ENCODE results near the gene MAS1.
"Not testable (repeated sequence)": the region's sequence is repeated elsewhere in the genome, so short reads cannot be mapped to it uniquely, and the experiment has no call there.

Gene MAS1

GRCh38 chr6:159890792-159891191, at the start of gene MAS1:
MAS1 (plus strand) TSS chr6:159890988; CDS start chr6:159906956, 15,968 bp downstream.
- no peak for DNase-seq (ENCODE audit: low read depth in 2 of 2)

GRCh38 chr6:159842035-159842434, 48.8 kb upstream of the MAS1 start:
- DNase-seq (ENCODE audit: low read depth in 2 of 2) = no peak

GRCh38 chr6:159844737-159845645, 45.8 kb upstream of the MAS1 start:
- DNase-seq (ENCODE audit: low read depth in 2 of 2) = no peak

GRCh38 chr6:159848552-159848951, 42.2 kb upstream of the MAS1 start:
- DNase-seq (ENCODE audit: low read depth in 2 of 2) = not testable (repeated sequence)

GRCh38 chr6:159849851-159850250, 40.9 kb upstream of the MAS1 start:
- DNase-seq (ENCODE audit: low read depth in 2 of 2) = not testable (repeated sequence)

GRCh38 chr6:159852877-159853276, 37.9 kb upstream of the MAS1 start:
- no peak for DNase-seq (ENCODE audit: low read depth in 2 of 2)

GRCh38 chr6:159853754-159854153, 37.0 kb upstream of the MAS1 start:
- no peak for DNase-seq (ENCODE audit: low read depth in 2 of 2)

- DNase-seq (ENCODE audit: low read depth in 2 of 2) = no peak
Measured at GRCh38 chr6:159854959-159855358, 35.8 kb upstream of the MAS1 start.

GRCh38 chr6:159858259-159858658, 32.5 kb upstream of the MAS1 start:
- DNase-seq (ENCODE audit: low read depth in 2 of 2) = no peak

- no peak for DNase-seq (ENCODE audit: low read depth in 2 of 2)
Measured at GRCh38 chr6:159860482-159860881, 30.3 kb upstream of the MAS1 start.

GRCh38 chr6:159862103-159862502, 28.7 kb upstream of the MAS1 start:
- DNase-seq (ENCODE audit: low read depth in 2 of 2) = no peak

GRCh38 chr6:159863341-159863740, 27.4 kb upstream of the MAS1 start:
- DNase-seq (ENCODE audit: low read depth in 2 of 2) = not testable (repeated sequence)

- no peak for DNase-seq (ENCODE audit: low read depth in 2 of 2)
Measured at GRCh38 chr6:159865226-159865920, 25.4 kb upstream of the MAS1 start.

GRCh38 chr6:159866286-159867247, 24.2 kb upstream of the MAS1 start:
- DNase-seq (ENCODE audit: low read depth in 2 of 2) = no peak

- DNase-seq (ENCODE audit: low read depth in 2 of 2) = no peak
Measured at GRCh38 chr6:159871241-159871640, 19.5 kb upstream of the MAS1 start.

GRCh38 chr6:159871906-159872305, 18.9 kb upstream of the MAS1 start:
- DNase-seq (ENCODE audit: low read depth in 2 of 2) = no peak

- no peak for DNase-seq (ENCODE audit: low read depth in 2 of 2)
Measured at GRCh38 chr6:159874435-159874834, 16.4 kb upstream of the MAS1 start.

GRCh38 chr6:159875194-159875593, 15.6 kb upstream of the MAS1 start:
- DNase-seq (ENCODE audit: low read depth in 2 of 2) = no peak

- DNase-seq (ENCODE audit: low read depth in 2 of 2) = no peak
Measured at GRCh38 chr6:159876242-159876641, 14.5 kb upstream of the MAS1 start.

- no peak for DNase-seq (ENCODE audit: low read depth in 2 of 2)
Measured at GRCh38 chr6:159877256-159877808, 13.5 kb upstream of the MAS1 start.

- no peak for DNase-seq (ENCODE audit: low read depth in 2 of 2)
Measured at GRCh38 chr6:159878341-159878740, 12.4 kb upstream of the MAS1 start.

Data from stimulated activated CD8-positive, alpha-beta memory T cell treated with anti-CD3 and anti-CD28 coated beads, Interleukin-15, amount 100 ng/mL, for 4 hours (primary cell).